G401 (cell line): ENCODE data around the gene TTYH1. TPM values are rescaled to one million over a fixed set of nuclear protein-coding genes. Genes with fewer than 3 reads are reported as not detected.

Experiments
- DNase-seq: peaks from one replicate; pipeline ENCODE4 v3.0.0-alpha.2; 2015; ENCODE audit warnings: low spot score
- in situ Hi-C: cut with HindIII; loops from 2 replicates; pipeline ENCODE4 v1.10.0; 2016; ENCODE audit warnings: low sequenced_read_pairs, mixed read lengths
- total RNA-seq: library from RNA; depleted of rRNA; stranded (reverse); fragments of >200 nt; shearing (Covaris generic); gene quantifications from 2 replicates; pipeline ENCODE4 v1.2.3, GENCODE V29; 2014

TTYH1 gene
- total RNA-seq, 1 experiment from 2014 or later: 0.10 TPM

- in situ Hi-C loops: no loop called here
- no peak for DNase-seq
Observed at GRCh38 chr19:54420068-54420382, 4.8 kb downstream of the TTYH1 start.

GRCh38 chr19:54420383-54421168, 5.3 kb downstream of the TTYH1 start:
- peak; percentile 52 for DNase-seq
- in situ Hi-C loops: no loop called here

DNA sequence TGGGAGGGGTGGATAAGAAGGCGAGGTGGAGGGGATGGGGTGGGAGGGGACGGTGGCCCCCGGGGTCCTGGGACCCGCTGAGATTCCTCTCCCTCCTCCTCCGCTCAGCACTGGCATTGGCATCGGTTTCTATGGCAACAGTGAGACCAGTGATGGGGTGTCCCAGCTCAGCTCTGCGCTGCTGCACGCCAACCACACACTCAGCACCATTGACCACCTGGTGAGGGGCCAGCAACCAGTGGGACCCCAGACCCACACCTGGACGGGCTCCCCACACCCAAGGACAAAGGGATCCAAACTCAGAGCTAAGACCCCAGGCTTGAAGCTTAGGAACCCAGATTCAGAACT, 5.9 kb downstream of the TTYH1 start:
- no peak for DNase-seq
- in situ Hi-C loops: no loop called here

GRCh38 chr19:54421521-54421920, 6.3 kb downstream of the TTYH1 start:
- DNase-seq: no peak
- in situ Hi-C loops: no loop called here

DNA sequence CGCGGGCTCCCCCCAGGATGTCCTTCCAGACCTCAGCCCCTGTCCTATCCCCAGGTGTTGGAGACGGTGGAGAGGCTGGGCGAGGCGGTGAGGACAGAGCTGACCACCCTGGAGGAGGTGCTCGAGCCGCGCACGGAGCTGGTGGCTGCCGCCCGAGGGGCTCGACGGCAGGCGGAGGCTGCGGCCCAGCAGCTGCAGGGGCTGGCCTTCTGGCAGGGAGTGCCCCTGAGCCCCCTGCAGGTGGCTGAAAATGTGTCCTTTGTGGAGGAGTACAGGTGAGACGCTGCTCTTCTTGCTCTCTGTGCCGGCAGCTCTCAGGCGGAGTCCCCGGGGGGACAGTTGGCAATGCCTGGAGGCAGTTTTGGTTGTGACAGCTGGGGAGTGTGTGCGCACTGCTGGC, 6.9 kb downstream of the TTYH1 start:
- no peak for DNase-seq
- in situ Hi-C loops: no loop called here

- in situ Hi-C loops: no loop called here
- no peak for DNase-seq
Observed at GRCh38 chr19:54424201-54424600, 8.9 kb downstream of the TTYH1 start.

GRCh38 chr19:54424660-54425381, 9.6 kb downstream of the TTYH1 start:
- no peak for DNase-seq
- in situ Hi-C loops: no loop called here

GRCh38 chr19:54425382-54425723, 10.1 kb downstream of the TTYH1 start:
- no peak for DNase-seq
- in situ Hi-C loops: no loop called here

- DNase-seq: peak; percentile 23
- in situ Hi-C loops: no loop called here
Observed at GRCh38 chr19:54426291-54426931, 11.1 kb downstream of the TTYH1 start.

DNA sequence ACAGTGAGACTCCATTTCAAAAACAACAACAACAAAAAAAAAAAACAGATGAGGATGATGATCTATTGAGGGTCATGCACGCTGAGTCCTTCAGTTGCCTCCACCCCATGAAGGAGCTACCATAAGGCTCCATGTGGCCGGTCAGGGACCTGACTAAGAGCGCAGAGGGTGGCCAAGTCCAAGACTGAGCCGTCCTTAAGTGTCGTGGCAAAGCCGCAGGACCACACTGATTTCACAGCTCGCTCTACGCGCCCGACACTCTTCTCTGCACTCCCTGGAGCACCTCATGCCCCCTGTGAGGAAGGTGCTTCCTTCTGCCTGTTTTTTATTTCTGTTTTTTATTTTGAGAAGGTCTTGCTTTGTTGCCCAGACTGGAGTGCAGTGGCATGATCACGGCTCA, 12.3 kb downstream of the TTYH1 start:
- DNase-seq: no peak
- in situ Hi-C loops: no loop called here

DNA sequence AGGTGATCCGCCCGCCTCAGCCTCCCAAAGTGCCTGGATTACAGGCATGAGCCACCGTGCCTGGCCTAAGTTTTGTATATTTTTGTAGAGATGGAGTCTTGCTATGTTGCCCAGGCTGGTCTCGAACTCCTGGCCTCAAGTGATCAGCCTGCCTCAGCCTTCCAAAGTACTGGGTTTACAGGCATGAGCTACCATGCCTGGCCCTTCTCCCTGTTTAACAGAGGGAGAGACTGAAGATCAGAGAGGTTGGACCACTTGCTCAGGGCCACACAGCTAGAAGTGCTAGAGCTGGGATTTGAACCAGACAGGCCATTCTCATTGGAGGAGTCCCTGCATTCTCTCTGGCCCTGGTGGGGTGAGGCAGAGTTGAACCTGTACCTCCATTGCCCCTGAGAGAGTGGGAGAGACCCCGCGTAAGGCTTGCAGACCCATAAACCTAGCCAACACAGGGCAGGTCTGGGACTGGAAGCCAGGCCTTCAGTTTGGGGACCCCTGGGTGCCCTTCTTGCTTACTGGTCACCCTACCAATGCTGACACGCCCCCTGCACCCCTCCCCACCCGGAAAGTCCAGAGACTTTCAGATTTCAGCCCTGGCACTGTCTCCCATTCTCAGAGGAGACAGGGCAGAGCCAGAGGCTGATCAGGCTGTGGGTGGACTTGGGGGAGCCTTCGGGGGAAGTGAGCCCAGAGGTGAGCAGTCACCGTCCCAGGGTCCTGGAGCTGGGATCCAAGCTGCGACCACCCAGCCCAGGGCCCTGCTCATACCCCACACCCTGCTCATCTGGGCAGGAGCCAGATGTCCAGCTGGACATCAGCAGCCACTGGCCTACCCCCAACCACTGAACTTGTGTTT, 13.3 kb downstream of the TTYH1 start:
- in situ Hi-C loops: no loop called here
- no peak for DNase-seq

- in situ Hi-C loops: no loop called here
- no peak for DNase-seq
Observed at GRCh38 chr19:54429176-54429495, 13.9 kb downstream of the TTYH1 start.

DNA sequence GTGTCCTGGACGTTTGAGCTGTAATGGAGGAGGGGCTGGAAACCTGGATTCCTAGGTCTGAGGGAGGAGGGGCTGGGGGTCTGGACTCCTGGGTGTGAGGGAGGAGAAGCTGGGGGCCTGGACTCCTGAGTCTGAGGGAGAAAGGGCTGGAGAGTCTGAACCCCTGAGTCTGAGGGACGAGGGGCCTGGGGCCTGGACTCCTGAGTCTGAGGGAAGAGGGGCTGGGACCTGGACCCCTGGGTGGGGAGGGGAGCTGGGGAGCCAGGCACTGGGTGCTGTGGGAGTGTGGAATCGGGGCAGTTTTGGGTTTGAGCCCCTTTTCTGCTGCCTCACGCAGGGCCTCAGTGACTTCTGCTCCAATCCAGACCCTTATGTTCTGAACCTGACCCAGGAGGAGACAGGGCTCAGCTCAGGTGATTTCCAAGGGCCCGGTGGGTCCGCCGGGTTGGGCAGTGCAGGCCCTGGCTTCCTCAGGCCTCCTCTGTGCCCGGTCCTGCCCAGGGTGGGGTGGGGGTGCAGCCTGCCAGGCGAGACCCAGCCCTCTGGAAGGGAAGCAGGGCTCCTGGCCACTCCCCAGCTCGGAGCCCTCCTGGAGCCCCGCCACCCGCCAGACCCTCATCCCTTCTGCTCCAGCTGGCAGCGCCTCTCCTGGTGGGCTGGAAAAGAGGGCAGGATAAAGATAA, 14.4 kb downstream of the TTYH1 start:
- in situ Hi-C loops: no loop called here
- DNase-seq: no peak

GRCh38 chr19:54430306-54431254, 15.3 kb downstream of the TTYH1 start:
- in situ Hi-C loops: no loop called here
- peak; percentile 54 for DNase-seq

DNA sequence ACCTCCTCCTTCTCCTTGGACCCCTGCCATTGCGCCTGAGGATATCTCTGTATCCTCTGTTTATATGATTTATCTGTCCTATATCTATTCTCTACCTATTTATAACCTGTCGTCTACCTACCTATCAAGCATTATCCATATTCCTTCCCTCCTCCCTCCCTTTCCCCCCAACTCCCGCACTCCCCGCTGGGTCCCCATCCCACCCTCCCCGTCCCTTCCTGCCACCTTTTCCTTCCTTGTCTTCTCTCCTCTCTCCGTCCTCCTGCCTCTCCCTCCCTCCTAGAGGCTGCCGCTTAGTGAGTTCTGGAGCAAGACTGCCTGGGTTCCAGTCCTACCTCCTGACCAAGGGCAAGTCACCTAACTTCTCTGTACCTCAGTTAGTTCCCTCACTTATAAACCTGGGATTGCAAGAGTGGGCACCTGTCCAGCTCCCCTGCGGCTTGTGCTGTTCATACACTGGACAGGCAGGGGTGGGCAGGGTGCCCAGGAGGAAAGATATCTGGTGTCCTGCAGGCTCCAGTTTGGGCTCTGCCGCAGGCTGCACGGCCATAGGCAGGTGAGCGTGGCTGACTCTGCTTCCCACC, 16.1 kb downstream of the TTYH1 start:
- DNase-seq: peak; percentile 49
- in situ Hi-C loops: no loop called here

- no peak for DNase-seq
- in situ Hi-C loops: no loop called here
Observed at GRCh38 chr19:54432144-54432738, 17.0 kb downstream of the TTYH1 start.

DNA sequence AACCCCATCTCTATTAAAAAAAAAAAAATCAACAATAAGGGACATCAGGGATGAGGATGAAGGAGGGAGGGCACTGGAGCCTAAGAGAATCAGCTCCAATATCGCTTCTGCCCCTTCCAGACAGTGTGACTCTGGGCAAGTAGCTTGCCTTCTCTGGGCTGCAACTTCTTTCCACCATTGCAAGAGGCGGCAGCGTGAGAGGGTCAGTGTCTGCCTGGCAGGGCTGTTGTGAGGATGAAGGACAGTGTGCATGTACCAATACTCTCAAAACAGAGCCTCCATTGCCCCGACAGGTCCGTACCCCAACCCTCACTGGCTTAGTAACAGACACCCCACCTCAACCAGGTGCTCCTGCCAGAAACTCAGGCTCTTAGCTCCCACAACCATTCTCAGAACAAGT, 18.4 kb downstream of the TTYH1 start:
- no peak for DNase-seq
- in situ Hi-C loops: no loop called here
